MM.1S (cell line): ENCODE data around the gene ADK.
"Not testable (repeated sequence)": the region's sequence is repeated elsewhere in the genome, so short reads cannot be mapped to it uniquely, and the experiment has no call there.

Experiments used
- DNase-seq: peaks from one replicate; pipeline ENCODE4 v3.0.0-alpha.2; 2015
- H2AFZ ChIP-seq: fragments of 300-600 bp; sonication (generic); 2 replicates; pipeline ENCODE4 v1.6.0; 2016; ENCODE audit warnings: antibody characterized with exemption, low read length
- H3F3A ChIP-seq: fragments of 300-600 bp; sonication (generic); 2 replicates; pipeline ENCODE4 v1.6.1; 2016; ENCODE audit warnings: mild to moderate bottlenecking, antibody characterized with exemption, low read length, moderate library complexity, mixed read lengths; ENCODE audit not compliant: insufficient read depth
- H3K27ac ChIP-seq: fragments of 300-600 bp; sonication (generic); 2 replicates; pipeline ENCODE4 v1.5.1; 2016; ENCODE audit warnings: mild to moderate bottlenecking, low read length
- H3K27me3 ChIP-seq: fragments of 300-600 bp; sonication (generic); replicated peaks from 2 replicates; pipeline ENCODE4 v1.6.0; 2016; ENCODE audit warnings: low read length; ENCODE audit not compliant: insufficient read depth
- H3K36me3 ChIP-seq: fragments of 300-600 bp; sonication (generic); replicated peaks from 2 replicates; pipeline ENCODE4 v1.6.1; 2016; ENCODE audit warnings: mild to moderate bottlenecking, low read length, mixed read lengths; ENCODE audit not compliant: insufficient read depth
- H3K4me1 ChIP-seq: fragments of 300-600 bp; sonication (generic); 2 replicates; pipeline ENCODE4 v1.6.1; 2016; ENCODE audit warnings: low read length, mixed read lengths
- H3K4me2 ChIP-seq: fragments of 300-600 bp; sonication (generic); 2 replicates; pipeline ENCODE4 v1.6.0; 2016; ENCODE audit warnings: low read depth, low read length
- H3K4me3 ChIP-seq: fragments of 300-600 bp; sonication (generic); 2 replicates; pipeline ENCODE4 v1.5.1; 2016; ENCODE audit warnings: low read length, mixed read lengths
- H3K79me2 ChIP-seq: fragments of 300-600 bp; sonication (generic); 2 replicates; pipeline ENCODE4 v1.6.1; 2016; ENCODE audit warnings: mixed run types, low read length, mixed read lengths
- H3K9ac ChIP-seq: fragments of 300-600 bp; sonication (generic); 2 replicates; pipeline ENCODE4 v1.6.1; 2016; ENCODE audit warnings: low read length, mixed read lengths
- H3K9me2 ChIP-seq: fragments of 300-600 bp; sonication (generic); replicated peaks from 2 replicates; pipeline ENCODE4 v1.6.1; 2016; ENCODE audit warnings: mild to moderate bottlenecking, low read length, mixed read lengths; ENCODE audit not compliant: insufficient read depth
- H3K9me3 ChIP-seq: fragments of 300-600 bp; sonication (generic); replicated peaks from 2 replicates; pipeline ENCODE4 v1.6.1; 2016; ENCODE audit warnings: mild to moderate bottlenecking, low read length, mixed read lengths; ENCODE audit not compliant: insufficient read depth
- H4K20me1 ChIP-seq: fragments of 300-600 bp; sonication (generic); 2 replicates; pipeline ENCODE4 v1.6.1; 2016; ENCODE audit warnings: mild to moderate bottlenecking, low read length, moderate library complexity, mixed read lengths; ENCODE audit not compliant: insufficient read depth
- CTCF ChIP-seq: fragments of 300-600 bp; sonication (generic); IDR thresholded peaks from 2 replicates; pipeline ENCODE4 v1.5.1; 2016; ENCODE audit warnings: antibody characterized with exemption, low read length, mixed read lengths
- EZH2 ChIP-seq: fragments of 300-600 bp; sonication (generic); optimal IDR thresholded peaks from 2 replicates; pipeline ENCODE3; 2017; ENCODE audit warnings: low read depth, mild to moderate bottlenecking, antibody characterized with exemption, low read length, mixed read lengths
- EZH2phosphoT487 ChIP-seq: fragments of 300-600 bp; sonication (generic); IDR thresholded peaks from 2 replicates; pipeline ENCODE4 v1.6.1; 2018; ENCODE audit warnings: antibody characterized with exemption, low read length

The ADK gene

DNA sequence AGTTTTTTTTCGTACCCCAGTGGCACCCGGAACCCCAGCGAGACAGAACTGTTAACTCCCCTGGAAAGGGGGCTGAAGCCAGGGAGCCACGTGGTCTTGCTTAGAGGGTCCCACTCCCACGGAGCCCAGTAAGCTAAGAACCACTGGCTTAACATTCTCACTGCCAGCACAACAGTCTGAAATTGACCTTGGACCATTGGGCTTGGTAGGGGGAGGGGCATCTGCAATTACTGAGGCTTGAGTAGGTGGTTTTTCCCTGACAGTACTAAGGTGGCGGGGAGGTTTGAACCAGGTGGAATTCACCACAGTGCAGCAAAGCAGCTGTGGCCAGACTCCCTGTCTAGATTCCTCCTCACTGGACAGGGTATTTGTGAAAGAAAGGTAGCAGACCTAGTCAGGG is 196.5 kb downstream of the ADK start:
- Histone ChIP-seq H4K20me1 (no peaks in the 10 kb centered on the region), H3K27me3 (no peaks in the 10 kb centered on the region), H3K9me2 (no peaks in the 10 kb centered on the region), H3K4me1 (no peaks in the 10 kb centered on the region), H3K79me2 (no peaks in the 10 kb centered on the region), H3K27ac (no peak overlapping the region), H2AFZ (no peak overlapping the region), H3K9ac (no peak overlapping the region), H3K36me3 (no peaks in the 10 kb centered on the region), H3K9me3 (no peaks in the 10 kb centered on the region), H3K4me3 (no peak overlapping the region), H3F3A (no peaks in the 10 kb centered on the region), H3K4me2 (no peak overlapping the region)
- TF ChIP-seq EZH2 (no peak), CTCF (no peak), EZH2phosphoT487 (no peak)
- no peak for DNase-seq

GRCh38 chr10:74353021-74353420 is 202.0 kb downstream of the ADK start:
- not testable (repeated sequence) for H3K27me3 ChIP-seq, H3K79me2 ChIP-seq, H4K20me1 ChIP-seq, H2AFZ ChIP-seq, H3K27ac ChIP-seq, H3K4me1 ChIP-seq, H3K9ac ChIP-seq, H3K36me3 ChIP-seq, H3F3A ChIP-seq, H3K4me3 ChIP-seq, DNase-seq, H3K4me2 ChIP-seq, H3K9me3 ChIP-seq, H3K9me2 ChIP-seq

DNA sequence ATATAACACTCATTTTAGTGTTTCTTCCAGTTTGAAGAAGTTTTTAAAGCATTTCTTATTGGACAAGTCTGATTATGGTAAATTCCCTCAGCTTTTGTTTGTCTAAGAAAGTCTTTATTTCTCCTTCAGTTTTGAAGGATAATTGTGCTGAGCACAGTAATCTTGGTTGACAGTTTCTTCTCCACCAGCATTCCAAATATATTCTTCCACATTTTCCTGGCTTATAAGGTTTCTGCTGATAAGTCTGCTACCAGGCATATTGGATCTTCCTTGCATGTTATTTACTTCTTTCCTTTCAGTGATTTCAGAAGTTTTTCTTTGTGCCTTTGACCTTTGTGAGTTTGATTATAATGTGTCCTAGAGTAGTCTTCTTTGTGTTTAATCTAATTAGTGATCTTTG is 210.7 kb downstream of the ADK start:
- TF ChIP-seq EZH2phosphoT487 (no peak), CTCF (no peak), EZH2 (no peak)
- H4K20me1 ChIP-seq = no peaks in the 10 kb centered on the region
- no peak for DNase-seq
- no peak overlapping the region for H2AFZ ChIP-seq
- H3K9me3 ChIP-seq = no peaks in the 10 kb centered on the region
- no peaks in the 10 kb centered on the region for H3F3A ChIP-seq
- H3K9me2 ChIP-seq = no peaks in the 10 kb centered on the region
- no peak overlapping the region for H3K9ac ChIP-seq
- H3K36me3 ChIP-seq = no peaks in the 10 kb centered on the region
- no peak overlapping the region for H3K4me2 ChIP-seq
- no peak overlapping the region for H3K27ac ChIP-seq
- no peak overlapping the region for H3K4me3 ChIP-seq
- no peaks in the 10 kb centered on the region for H3K4me1 ChIP-seq
- no peaks in the 10 kb centered on the region for H3K27me3 ChIP-seq
- H3K79me2 ChIP-seq = no peaks in the 10 kb centered on the region

- Histone ChIP-seq H3K4me1 (no peaks in the 10 kb centered on the region), H3K9me3 (no peaks in the 10 kb centered on the region), H2AFZ (no peak overlapping the region), H3K36me3 (no peaks in the 10 kb centered on the region), H3K4me3 (no peak overlapping the region), H3K9ac (no peak overlapping the region), H4K20me1 (no peaks in the 10 kb centered on the region), H3K4me2 (no peak overlapping the region), H3K27me3 (no peaks in the 10 kb centered on the region), H3F3A (no peaks in the 10 kb centered on the region), H3K79me2 (no peaks in the 10 kb centered on the region), H3K9me2 (no peaks in the 10 kb centered on the region), H3K27ac (no peak overlapping the region)
- TF ChIP-seq EZH2 (no peak), CTCF (no peak), EZH2phosphoT487 (no peak)
- DNase-seq = no peak
Measured at GRCh38 chr10:74363727-74364126, 212.7 kb downstream of the ADK start.
